Cardiac muscle cell (in vitro differentiated cells and primary cell): Measurements from ENCODE around the gene UAP1. TPM values are rescaled to one million over a fixed set of nuclear protein-coding genes. Genes with fewer than 3 reads are reported as not detected.
"Not testable (repeated sequence)": the region's sequence is repeated elsewhere in the genome, so short reads cannot be mapped to it uniquely, and the experiment has no call there.

Source experiments
- DNase-seq, 2 donors: peaks; one replicate each; pipeline versions ENCODE4 v3.0.0 to v3.0.0-alpha.2; 2010 to 2017; ENCODE audit warnings: low read depth in 1 of 2, low spot score in 1 of 2
- H3K27ac ChIP-seq: fragments of 200-600 bp; sonication (generic); 2 replicates; pipeline ENCODE4 v1.5.1; 2016
- H3K27me3 ChIP-seq: fragments of 200-600 bp; sonication (generic); 2 replicates; pipeline ENCODE4 v1.6.0; 2016; ENCODE audit warnings: control low read depth
- H3K36me3 ChIP-seq: fragments of 200-600 bp; sonication (generic); 2 replicates; pipeline ENCODE4 v1.5.1; 2016; ENCODE audit warnings: control low read depth
- H3K4me1 ChIP-seq: fragments of 200-600 bp; sonication (generic); 2 replicates; pipeline ENCODE4 v1.8.1; 2017; ENCODE audit warnings: low read depth, mild to moderate bottlenecking, mixed run types
- H3K4me3 ChIP-seq: fragments of 200-600 bp; sonication (generic); 2 replicates; pipeline ENCODE4 v1.5.1; 2016; ENCODE audit warnings: mild to moderate bottlenecking
- H3K9me3 ChIP-seq: fragments of 200-600 bp; sonication (generic); 2 replicates; pipeline ENCODE4 v1.5.1; 2017; ENCODE audit warnings: low read depth, mild to moderate bottlenecking, control low read depth
- CTCF ChIP-seq: IDR thresholded peaks from 2 replicates; pipeline ENCODE4 v1.5.1; 2012; ENCODE audit warnings: low read depth, mild to moderate bottlenecking, low read length
- polyA plus RNA-seq: library from polyadenylated mRNA; unstranded; fragments of >200 nt; fragmentation: Nextera tagmentation; extraction: Ambion mirVana; gene quantifications from 2 replicates; pipeline ENCODE4 v1.2.1, GENCODE V29; 2016
- total RNA-seq: library from RNA; depleted of rRNA; stranded (reverse); fragments of >200 nt; gene quantifications from 2 replicates; pipeline ENCODE4 v1.2.3, GENCODE V29; 2016

The UAP1 gene
- total and polyA plus RNA-seq, 2 experiments from 2014 or later, result 24.0 to 25.7 TPM

GRCh38 chr1:162599451-162599850 lies 37.9 kb downstream of the UAP1 start:
- no peak for DNase-seq
- H3K27ac ChIP-seq, result no peak overlapping the region
- H3K4me3 ChIP-seq, result no peak overlapping the region
- H3K27me3 ChIP-seq, result no peaks in the 10 kb centered on the region
- H3K36me3 ChIP-seq, result peaks cover 28% of the 10 kb centered on the region
- no peaks in the 10 kb centered on the region for H3K9me3 ChIP-seq
- H3K4me1 ChIP-seq, result no peaks in the 10 kb centered on the region
- no peak for TF ChIP-seq CTCF

GRCh38 chr1:162603117-162603516 lies 41.6 kb downstream of the UAP1 start:
- DNase-seq, H3K27ac ChIP-seq, H3K4me1 ChIP-seq, H3K4me3 ChIP-seq, H3K27me3 ChIP-seq, H3K9me3 ChIP-seq: not testable (repeated sequence)
- peaks cover 22% of the 10 kb centered on the region for H3K36me3 ChIP-seq

GRCh38 chr1:162605225-162605927 lies 43.9 kb downstream of the UAP1 start:
- Histone ChIP-seq H3K4me3 (no peak overlapping the region), H3K4me1 (no peaks in the 10 kb centered on the region), H3K36me3 (peaks cover 7% of the 10 kb centered on the region), H3K27me3 (no peaks in the 10 kb centered on the region), H3K27ac (no peak overlapping the region), H3K9me3 (no peaks in the 10 kb centered on the region)
- peak in 1 of 2 donors; percentile 95 for DNase-seq
- no peak for TF ChIP-seq CTCF

- TF ChIP-seq CTCF, result no peak
- peaks cover 3% of the 10 kb centered on the region for H3K4me1 ChIP-seq
- no peaks in the 10 kb centered on the region for H3K27me3 ChIP-seq
- H3K9me3 ChIP-seq, result no peaks in the 10 kb centered on the region
- H3K4me3 ChIP-seq, result no peak overlapping the region
- no peak for DNase-seq
- no peak overlapping the region for H3K27ac ChIP-seq
- H3K36me3 ChIP-seq, result no peaks in the 10 kb centered on the region
Observed at GRCh38 chr1:162609306-162609705, 47.8 kb downstream of the UAP1 start.

GRCh38 chr1:162612606-162613400 lies 51.3 kb downstream of the UAP1 start:
- H3K27ac ChIP-seq, result no peak overlapping the region
- TF ChIP-seq CTCF, result no peak
- peaks cover 3% of the 10 kb centered on the region for H3K4me1 ChIP-seq
- H3K36me3 ChIP-seq, result no peaks in the 10 kb centered on the region
- no peaks in the 10 kb centered on the region for H3K9me3 ChIP-seq
- H3K4me3 ChIP-seq, result no peak overlapping the region
- peak in 1 of 2 donors; percentile 69 for DNase-seq
- H3K27me3 ChIP-seq, result no peaks in the 10 kb centered on the region

- Histone ChIP-seq H3K4me3 (no peak overlapping the region), H3K27me3 (no peaks in the 10 kb centered on the region)
Observed at GRCh38 chr1:162616848-162617247, 55.3 kb downstream of the UAP1 start.

More at GRCh38 chr1:162616848-162617247, 55.3 kb downstream of the UAP1 start:
- Histone ChIP-seq H3K4me1 (peaks cover 3% of the 10 kb centered on the region), H3K36me3 (no peaks in the 10 kb centered on the region), H3K27ac (no peak overlapping the region), H3K9me3 (no peaks in the 10 kb centered on the region)
- no peak for DNase-seq
- no peak for TF ChIP-seq CTCF
